ENCODE measurements around the gene COL27A1. TPM values are rescaled to one million over a fixed set of nuclear protein-coding genes. Genes with fewer than 3 reads are reported as not detected.

COL27A1 gene
- total RNA-seq, 5 donors from 2014 or later (not counting 1 experiment from before 2014, with no cell fraction given) = 0.53 to 1.7 (median 0.95) TPM

DNA sequence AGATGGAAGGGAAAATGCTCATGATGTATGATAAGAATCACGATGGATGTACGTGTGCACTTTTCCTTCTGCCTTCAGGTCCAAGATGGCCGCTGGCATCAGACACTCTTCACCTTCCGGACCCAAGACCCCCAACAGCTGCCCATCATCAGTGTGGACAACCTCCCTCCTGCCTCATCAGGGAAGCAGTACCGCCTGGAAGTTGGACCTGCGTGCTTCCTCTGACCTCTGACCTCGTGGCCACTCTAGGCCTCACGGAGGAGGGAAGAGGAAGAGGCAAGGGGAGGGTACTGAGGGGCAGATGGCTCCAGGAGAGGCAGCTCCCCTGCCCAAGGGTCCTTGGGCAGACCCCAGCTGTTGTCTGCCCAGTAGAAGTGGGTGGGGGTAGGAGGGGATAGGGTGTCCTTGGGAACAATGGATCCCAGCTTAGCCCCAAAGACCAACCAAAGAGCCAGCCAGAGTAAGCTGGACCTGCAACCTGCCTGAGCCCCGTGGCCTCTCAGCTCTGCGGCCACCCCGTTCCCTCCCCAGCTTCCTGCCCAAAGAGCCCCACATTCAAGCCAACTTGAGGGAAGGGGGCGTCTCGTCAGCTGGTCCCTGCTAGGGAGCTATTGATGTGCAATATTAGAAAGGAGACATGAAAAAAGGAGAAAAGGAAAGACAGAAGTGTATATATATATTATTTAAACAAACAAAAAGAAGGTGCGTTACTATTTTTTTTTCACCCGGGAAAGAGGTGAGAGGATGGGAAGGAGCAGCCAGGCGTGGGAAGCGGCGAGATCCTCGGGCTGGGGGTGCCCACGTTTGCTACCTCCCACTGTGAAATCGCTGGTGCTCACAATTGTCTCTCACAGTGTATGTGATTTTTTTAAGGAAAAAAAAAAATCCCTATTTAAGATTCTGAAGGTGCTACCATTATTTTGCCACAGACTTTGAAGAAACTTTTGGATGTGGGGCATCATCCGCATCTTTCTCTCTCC is 155.4 kb downstream of the COL27A1 start:
- Mint-ChIP-seq H3K9me3 (no peaks in the 10 kb centered on the region), H3K36me3 (no peaks in the 10 kb centered on the region), H3K27me3 (peaks cover 0 to 2% of the 10 kb centered on the region in 2 donors), H3K27ac (no peak overlapping the region), H3K4me3 (no peak overlapping the region), H3K4me1 (peaks cover under 1 to 2% (median 2%) of the 10 kb centered on the region in 3 donors)
- ChIA-PET CTCF (no interaction called here), POLR2A (no interaction called here)
- peaks cover 0 to 28% of the 10 kb centered on the region in 2 experiments for H3K27me3 ChIP-seq (replicated peaks in 1 of 2; ENCODE audit: control insufficient read depth in 2 of 2, extremely low read depth in 1 of 2, insufficient read depth in 2 of 2, low read length in 1 of 2)
- no peaks in the 10 kb centered on the region for H3K9me3 ChIP-seq
- H3K4me1 ChIP-seq (ENCODE audit: control insufficient read depth in 1 of 2, extremely low read depth in 1 of 2, insufficient read depth in 2 of 2, low read length in 2 of 2) = peaks cover 0 to 3% of the 10 kb centered on the region in 2 experiments
- 75% methylated on average over 4 of the region's 22 CpGs for WGBS (ENCODE audit: insufficient coverage)
- peak in 2 of 35 experiments; percentile 4 to 11 for DNase-seq
- H3K4me3 ChIP-seq (ENCODE audit: control insufficient read depth in 1 of 2, extremely low read depth in 1 of 2, low read length in 1 of 2) = no peak overlapping the region
- H3K36me3 ChIP-seq (ENCODE audit: control insufficient read depth in 2 of 2, extremely low read depth in 1 of 2, insufficient read depth in 1 of 2, low read length in 1 of 2) = no peaks in the 10 kb centered on the region
- ATAC-seq (replicated peaks in 1 of 4) = no peak
- no peak overlapping the region for H3K27ac ChIP-seq (ENCODE audit: low read length)

DNA sequence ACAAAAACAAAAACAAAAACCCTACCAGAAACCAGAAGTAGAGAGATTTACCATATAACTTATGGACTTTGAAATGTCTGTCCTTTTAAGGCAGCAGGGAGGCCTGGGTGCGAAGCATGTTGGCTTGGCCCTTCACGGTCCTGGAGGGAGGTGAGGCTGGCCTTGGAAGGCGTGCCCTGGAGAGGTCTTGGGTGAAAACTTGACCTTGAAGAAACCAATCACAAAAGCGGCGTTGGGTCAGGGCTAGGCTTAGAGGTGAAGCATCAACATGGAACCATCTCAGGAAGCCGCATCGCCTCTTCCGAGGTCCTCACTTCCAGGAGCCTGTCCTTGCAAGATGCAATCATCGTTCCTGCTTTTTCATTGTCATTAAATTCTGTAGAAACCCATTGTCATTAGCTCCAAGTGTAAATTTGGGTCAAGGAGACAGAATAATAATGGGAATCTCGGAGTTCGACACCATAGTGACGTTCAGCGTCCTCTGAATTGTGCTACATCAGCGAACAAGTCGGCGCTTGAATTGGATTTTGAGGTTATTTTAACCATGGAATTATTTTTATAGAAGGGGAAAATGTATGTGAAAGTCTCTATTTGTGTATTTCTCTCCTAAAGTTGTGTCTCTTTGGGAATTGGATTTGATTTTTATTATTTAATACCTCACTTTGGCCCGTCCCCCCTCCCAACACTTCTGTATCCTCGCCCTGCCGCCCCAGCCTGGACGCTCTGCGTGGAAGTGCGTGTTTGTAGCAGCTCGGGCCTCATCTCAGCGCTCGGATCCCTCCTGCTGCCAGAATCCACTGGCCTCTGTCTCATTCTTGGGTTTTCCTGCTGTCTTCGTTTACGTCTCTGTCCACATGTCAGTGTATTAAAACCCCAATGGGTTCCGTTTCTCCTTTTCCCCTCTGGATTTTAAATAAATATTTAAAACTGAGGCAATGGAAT is 156.5 kb downstream of the COL27A1 start:
- ChIA-PET CTCF (no interaction called here), POLR2A (no interaction called here)
- no peaks in the 10 kb centered on the region for H3K36me3 Mint-ChIP-seq
- H3K4me1 ChIP-seq (ENCODE audit: control insufficient read depth in 1 of 2, extremely low read depth in 1 of 2, insufficient read depth in 2 of 2, low read length in 2 of 2) = no peaks in the 10 kb centered on the region
- no peaks in the 10 kb centered on the region for H3K36me3 ChIP-seq (ENCODE audit: control insufficient read depth in 2 of 2, extremely low read depth in 1 of 2, insufficient read depth in 1 of 2, low read length in 1 of 2)
- 89% methylated on average over 13 of the region's 28 CpGs for WGBS (ENCODE audit: insufficient coverage)
- H3K27ac Mint-ChIP-seq = no peak overlapping the region
- ATAC-seq (replicated peaks in 1 of 4) (no peak), DNase-seq (peak in 1 of 35 experiments; percentile 20)
- H3K4me3 ChIP-seq (ENCODE audit: control insufficient read depth in 1 of 2, extremely low read depth in 1 of 2, low read length in 1 of 2) = no peak overlapping the region
- no peaks in the 10 kb centered on the region for H3K9me3 ChIP-seq
- peaks cover 0 to 6% of the 10 kb centered on the region in 2 donors for H3K27me3 Mint-ChIP-seq
- H3K27ac ChIP-seq (ENCODE audit: low read length) = no peak overlapping the region
- no peaks in the 10 kb centered on the region for H3K4me1 Mint-ChIP-seq
- H3K4me3 Mint-ChIP-seq = no peak overlapping the region
- H3K9me3 Mint-ChIP-seq = no peaks in the 10 kb centered on the region
- peaks cover 0 to 19% of the 10 kb centered on the region in 2 experiments for H3K27me3 ChIP-seq (replicated peaks in 1 of 2; ENCODE audit: control insufficient read depth in 2 of 2, extremely low read depth in 1 of 2, insufficient read depth in 2 of 2, low read length in 1 of 2)

DNA sequence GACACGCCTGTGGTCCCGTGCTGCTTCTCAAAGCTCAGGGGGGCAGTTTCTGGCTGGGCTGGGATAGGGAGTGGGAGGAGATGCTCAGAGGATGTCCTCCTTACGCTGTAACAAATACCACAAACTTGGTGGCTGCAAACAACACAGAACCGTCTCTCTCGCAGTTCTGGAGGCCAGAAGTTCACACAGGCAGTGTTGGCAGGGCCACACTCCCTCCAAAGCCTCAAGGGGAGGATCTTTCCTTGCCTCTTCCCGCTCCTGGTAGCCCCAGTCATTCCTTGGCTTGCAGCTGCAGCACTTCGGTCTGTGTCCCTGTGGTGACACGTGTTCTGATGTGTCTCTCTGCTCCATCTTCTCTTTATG is 157.2 kb downstream of the COL27A1 start:
- ATAC-seq (replicated peaks in 1 of 4) (no peak), DNase-seq (peak in 2 of 35 experiments; percentile 3 to 16)
- Histone ChIP-seq H3K36me3 (ENCODE audit: control insufficient read depth in 2 of 2, extremely low read depth in 1 of 2, insufficient read depth in 1 of 2, low read length in 1 of 2) (no peaks in the 10 kb centered on the region), H3K27ac (ENCODE audit: low read length) (no peak overlapping the region), H3K4me1 (ENCODE audit: control insufficient read depth in 1 of 2, extremely low read depth in 1 of 2, insufficient read depth in 2 of 2, low read length in 2 of 2) (no peaks in the 10 kb centered on the region), H3K27me3 (replicated peaks in 1 of 2; ENCODE audit: control insufficient read depth in 2 of 2, extremely low read depth in 1 of 2, insufficient read depth in 2 of 2, low read length in 1 of 2) (peaks cover 0 to 19% of the 10 kb centered on the region in 2 experiments), H3K9me3 (no peaks in the 10 kb centered on the region), H3K4me3 (ENCODE audit: control insufficient read depth in 1 of 2, extremely low read depth in 1 of 2, low read length in 1 of 2) (no peak overlapping the region)
- no peak overlapping the region for H3K27ac Mint-ChIP-seq
- ChIA-PET POLR2A (no interaction called here), CTCF (no interaction called here)
- H3K9me3 Mint-ChIP-seq = no peaks in the 10 kb centered on the region
- no peaks in the 10 kb centered on the region for H3K36me3 Mint-ChIP-seq
- H3K27me3 Mint-ChIP-seq = peaks cover 0 to 6% of the 10 kb centered on the region in 2 donors
- no peak overlapping the region for H3K4me3 Mint-ChIP-seq
- 69% methylated on average over 5 of the region's 8 CpGs for WGBS (ENCODE audit: insufficient coverage)
- H3K4me1 Mint-ChIP-seq = no peaks in the 10 kb centered on the region

DNA sequence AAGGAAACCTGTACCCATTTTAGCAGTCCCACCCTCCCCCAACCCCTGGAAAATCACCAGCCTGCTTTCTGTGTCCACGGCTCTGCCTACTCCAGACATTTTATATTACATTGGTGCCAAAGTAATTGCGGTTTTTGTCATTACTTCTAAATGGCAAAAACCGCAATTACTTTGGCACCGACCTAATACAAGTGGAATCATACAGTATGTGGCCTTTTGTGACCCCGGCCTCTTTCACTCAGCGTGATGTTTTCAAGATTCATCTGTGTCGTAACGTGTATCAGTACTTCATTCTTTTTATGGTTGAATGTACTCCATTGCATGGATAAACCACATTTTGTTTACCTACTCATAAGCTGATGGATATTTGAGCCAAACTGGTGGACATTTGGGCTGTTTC is 157.8 kb downstream of the COL27A1 start:
- Histone ChIP-seq H3K27me3 (replicated peaks in 1 of 2; ENCODE audit: control insufficient read depth in 2 of 2, extremely low read depth in 1 of 2, insufficient read depth in 2 of 2, low read length in 1 of 2) (peaks cover 0 to 19% of the 10 kb centered on the region in 2 experiments), H3K9me3 (no peaks in the 10 kb centered on the region), H3K27ac (ENCODE audit: low read length) (no peak overlapping the region), H3K4me1 (ENCODE audit: control insufficient read depth in 1 of 2, extremely low read depth in 1 of 2, insufficient read depth in 2 of 2, low read length in 2 of 2) (no peaks in the 10 kb centered on the region), H3K4me3 (ENCODE audit: control insufficient read depth in 1 of 2, extremely low read depth in 1 of 2, low read length in 1 of 2) (no peak overlapping the region), H3K36me3 (ENCODE audit: control insufficient read depth in 2 of 2, extremely low read depth in 1 of 2, insufficient read depth in 1 of 2, low read length in 1 of 2) (no peaks in the 10 kb centered on the region)
- 88% methylated on average over 2 of the region's 8 CpGs for WGBS (ENCODE audit: insufficient coverage)
- Mint-ChIP-seq H3K27ac (no peak overlapping the region), H3K36me3 (no peaks in the 10 kb centered on the region), H3K4me3 (no peak overlapping the region), H3K4me1 (no peaks in the 10 kb centered on the region), H3K27me3 (peaks cover 0 to 6% of the 10 kb centered on the region in 2 donors), H3K9me3 (no peaks in the 10 kb centered on the region)
- ATAC-seq (replicated peaks in 1 of 4) = no peak
- DNase-seq = no peak
- POLR2A ChIA-PET = no interaction called here
- CTCF ChIA-PET = no interaction called here

DNA sequence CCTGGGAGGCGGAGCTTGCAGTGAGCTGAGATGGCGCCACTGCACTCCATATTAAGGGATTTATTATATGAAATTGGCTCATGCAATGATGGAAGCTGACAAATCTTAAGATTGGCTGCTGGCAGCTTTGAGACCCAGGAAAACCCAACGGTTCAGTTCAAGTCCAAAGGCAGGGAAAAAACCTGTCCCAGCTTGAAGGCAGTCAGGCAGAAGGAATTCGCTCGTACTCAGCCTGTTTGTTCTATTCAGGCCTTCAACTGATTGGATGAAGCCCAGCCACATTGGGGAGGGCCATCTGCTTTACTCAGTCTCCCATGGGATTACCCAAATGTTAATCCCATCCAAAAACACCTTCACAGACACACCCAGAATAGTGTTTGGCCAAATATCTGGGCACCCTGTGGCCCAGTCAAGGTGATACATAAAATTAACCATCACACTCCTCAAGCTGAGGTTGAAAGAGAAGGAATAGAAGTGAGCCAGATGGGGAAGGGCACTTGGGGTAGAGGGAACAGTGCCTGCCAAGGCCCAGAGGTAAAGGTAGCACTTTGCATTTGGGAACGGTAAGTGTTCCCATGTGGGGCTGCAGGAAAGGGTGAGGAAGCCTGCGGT is 159.0 kb downstream of the COL27A1 start:
- H3K36me3 ChIP-seq (ENCODE audit: control insufficient read depth in 2 of 2, extremely low read depth in 1 of 2, insufficient read depth in 1 of 2, low read length in 1 of 2) = no peaks in the 10 kb centered on the region
- H3K9me3 ChIP-seq = no peaks in the 10 kb centered on the region
- H3K4me1 ChIP-seq (ENCODE audit: control insufficient read depth in 1 of 2, extremely low read depth in 1 of 2, insufficient read depth in 2 of 2, low read length in 2 of 2) = no peaks in the 10 kb centered on the region
- WGBS (ENCODE audit: insufficient coverage) = 81% methylated on average over 7 of the region's 7 CpGs
- H3K9me3 Mint-ChIP-seq = no peaks in the 10 kb centered on the region
- ChIA-PET POLR2A (no interaction called here), CTCF (interaction anchor here in 1 of 2 donors (0.6 kb wide), 1 partner anchor 23 kb away, joined by 3 read pairs; no protein-coding TSS in a partner anchor)
- H3K4me3 Mint-ChIP-seq = no peak overlapping the region
- H3K4me1 Mint-ChIP-seq = no peaks in the 10 kb centered on the region
- peak in 2 of 35 experiments; percentile 3 to 4 for DNase-seq
- H3K27ac ChIP-seq (ENCODE audit: low read length) = no peak overlapping the region
- no peak overlapping the region for H3K27ac Mint-ChIP-seq
- no peaks in the 10 kb centered on the region for H3K36me3 Mint-ChIP-seq
- H3K4me3 ChIP-seq (ENCODE audit: control insufficient read depth in 1 of 2, extremely low read depth in 1 of 2, low read length in 1 of 2) = no peak overlapping the region
- no peak for ATAC-seq (replicated peaks in 1 of 4)
- H3K27me3 Mint-ChIP-seq = peaks cover 4 to 11% of the 10 kb centered on the region in 2 donors
- peaks cover 0 to 15% of the 10 kb centered on the region in 2 experiments for H3K27me3 ChIP-seq (replicated peaks in 1 of 2; ENCODE audit: control insufficient read depth in 2 of 2, extremely low read depth in 1 of 2, insufficient read depth in 2 of 2, low read length in 1 of 2)

Data from T-cell (primary cell).